AG09319 (cell line): Measurements from ENCODE around the gene BCL2L13.
"Not testable (repeated sequence)": the region's sequence is repeated elsewhere in the genome, so short reads cannot be mapped to it uniquely, and the experiment has no call there.

Source experiments
- DNase-seq: peaks from one replicate; pipeline ENCODE4 v3.0.0-alpha.2; 2010; ENCODE audit warnings: low read depth; ENCODE audit errors: extremely low read depth
- TF ChIP-seq, protein P1 (sequence below): IDR thresholded peaks from 2 replicates; pipeline ENCODE4 v1.5.1; 2011; ENCODE audit warnings: low read depth, mild to moderate bottlenecking, inconsistent platforms, low read length, moderate library complexity

The BCL2L13 gene

DNA sequence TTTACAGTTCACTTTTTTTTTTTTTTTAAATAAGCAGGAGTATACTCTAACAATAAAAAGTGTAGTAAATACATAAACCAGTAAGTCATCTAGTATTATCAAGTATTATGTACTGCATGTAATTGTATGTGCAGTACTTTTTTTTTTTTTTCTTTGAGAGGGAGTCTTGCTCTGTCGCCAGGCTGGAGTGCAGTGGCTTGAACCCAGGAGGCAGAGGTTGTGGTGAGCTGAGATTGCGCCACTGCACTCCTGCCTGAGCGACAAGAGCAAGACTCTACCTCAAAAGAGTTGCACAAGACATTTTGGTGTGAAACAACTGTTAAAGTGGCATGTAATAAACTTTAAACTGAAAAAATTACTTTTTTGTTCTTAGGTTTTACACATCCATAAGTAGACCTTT lies 16.7 kb downstream of the BCL2L13 start:
- no peak for DNase-seq
- TF ChIP-seq, protein P1, sequence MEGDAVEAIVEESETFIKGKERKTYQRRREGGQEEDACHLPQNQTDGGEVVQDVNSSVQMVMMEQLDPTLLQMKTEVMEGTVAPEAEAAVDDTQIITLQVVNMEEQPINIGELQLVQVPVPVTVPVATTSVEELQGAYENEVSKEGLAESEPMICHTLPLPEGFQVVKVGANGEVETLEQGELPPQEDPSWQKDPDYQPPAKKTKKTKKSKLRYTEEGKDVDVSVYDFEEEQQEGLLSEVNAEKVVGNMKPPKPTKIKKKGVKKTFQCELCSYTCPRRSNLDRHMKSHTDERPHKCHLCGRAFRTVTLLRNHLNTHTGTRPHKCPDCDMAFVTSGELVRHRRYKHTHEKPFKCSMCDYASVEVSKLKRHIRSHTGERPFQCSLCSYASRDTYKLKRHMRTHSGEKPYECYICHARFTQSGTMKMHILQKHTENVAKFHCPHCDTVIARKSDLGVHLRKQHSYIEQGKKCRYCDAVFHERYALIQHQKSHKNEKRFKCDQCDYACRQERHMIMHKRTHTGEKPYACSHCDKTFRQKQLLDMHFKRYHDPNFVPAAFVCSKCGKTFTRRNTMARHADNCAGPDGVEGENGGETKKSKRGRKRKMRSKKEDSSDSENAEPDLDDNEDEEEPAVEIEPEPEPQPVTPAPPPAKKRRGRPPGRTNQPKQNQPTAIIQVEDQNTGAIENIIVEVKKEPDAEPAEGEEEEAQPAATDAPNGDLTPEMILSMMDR, result no peak

GRCh38 chr22:17656870-17657395 lies 18.4 kb downstream of the BCL2L13 start:
- DNase-seq, result no peak
- TF ChIP-seq, protein P1, result no peak

- DNase-seq, result no peak
- TF ChIP-seq, protein P1, result no peak
Observed at GRCh38 chr22:17664414-17665055, 26.0 kb downstream of the BCL2L13 start.

DNA sequence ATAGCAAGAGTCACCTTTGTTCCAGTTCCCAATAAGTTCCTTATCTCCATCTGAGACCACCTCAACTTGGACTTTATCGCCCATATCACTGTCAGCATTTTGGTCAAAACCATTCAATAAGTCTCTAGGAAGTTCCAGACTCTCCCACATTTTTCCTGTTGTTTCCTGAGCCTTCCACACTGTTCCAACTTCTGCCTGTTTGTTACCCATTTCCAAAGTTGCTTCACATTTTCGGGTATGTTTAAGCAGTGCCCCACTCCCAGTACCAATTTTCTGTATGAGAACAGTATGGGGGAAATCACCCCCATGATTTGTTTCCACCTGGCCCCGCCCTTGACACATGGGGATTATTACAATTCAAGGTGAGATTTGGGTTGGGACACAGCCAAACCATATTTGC lies 26.7 kb downstream of the BCL2L13 start:
- TF ChIP-seq, protein P1, result no peak
- no peak for DNase-seq

- no peak for DNase-seq
- TF ChIP-seq, protein P1, result no peak
Observed at GRCh38 chr22:17665854-17666253, 27.3 kb downstream of the BCL2L13 start.

DNA sequence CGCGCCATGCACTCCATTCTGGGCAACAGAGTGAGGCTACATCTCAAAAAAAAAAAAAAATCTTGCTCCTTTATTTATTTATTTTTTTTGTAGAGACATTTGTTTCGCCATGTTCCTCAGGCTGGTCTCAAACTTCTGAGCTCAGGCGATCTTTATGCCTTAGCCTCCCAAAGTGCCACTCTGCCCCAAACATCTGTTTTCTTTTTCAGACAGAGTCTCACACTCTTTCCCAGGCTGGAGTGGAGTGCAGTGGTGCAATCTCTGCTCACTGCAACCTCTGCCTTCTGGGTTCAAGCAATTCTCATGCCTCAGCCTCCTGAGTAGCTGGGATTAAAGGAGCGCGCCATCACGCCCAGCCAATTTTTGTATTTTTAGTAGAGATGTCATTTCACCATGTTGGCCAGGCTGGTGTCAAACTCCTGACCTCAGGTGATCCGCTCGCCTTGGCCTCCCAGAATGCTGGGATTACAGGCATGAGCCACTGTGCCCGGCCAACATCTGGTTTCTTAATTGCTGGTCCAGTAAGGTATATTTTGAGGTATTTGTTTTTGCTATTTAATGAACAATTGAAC lies 33.0 kb downstream of the BCL2L13 start:
- not testable (repeated sequence) for DNase-seq

GRCh38 chr22:17672417-17672991 lies 33.9 kb downstream of the BCL2L13 start:
- peak; percentile 60 for DNase-seq
- TF ChIP-seq, protein P1, result no peak
